Measurements from ENCODE around the gene USP37.

USP37 gene

DNA sequence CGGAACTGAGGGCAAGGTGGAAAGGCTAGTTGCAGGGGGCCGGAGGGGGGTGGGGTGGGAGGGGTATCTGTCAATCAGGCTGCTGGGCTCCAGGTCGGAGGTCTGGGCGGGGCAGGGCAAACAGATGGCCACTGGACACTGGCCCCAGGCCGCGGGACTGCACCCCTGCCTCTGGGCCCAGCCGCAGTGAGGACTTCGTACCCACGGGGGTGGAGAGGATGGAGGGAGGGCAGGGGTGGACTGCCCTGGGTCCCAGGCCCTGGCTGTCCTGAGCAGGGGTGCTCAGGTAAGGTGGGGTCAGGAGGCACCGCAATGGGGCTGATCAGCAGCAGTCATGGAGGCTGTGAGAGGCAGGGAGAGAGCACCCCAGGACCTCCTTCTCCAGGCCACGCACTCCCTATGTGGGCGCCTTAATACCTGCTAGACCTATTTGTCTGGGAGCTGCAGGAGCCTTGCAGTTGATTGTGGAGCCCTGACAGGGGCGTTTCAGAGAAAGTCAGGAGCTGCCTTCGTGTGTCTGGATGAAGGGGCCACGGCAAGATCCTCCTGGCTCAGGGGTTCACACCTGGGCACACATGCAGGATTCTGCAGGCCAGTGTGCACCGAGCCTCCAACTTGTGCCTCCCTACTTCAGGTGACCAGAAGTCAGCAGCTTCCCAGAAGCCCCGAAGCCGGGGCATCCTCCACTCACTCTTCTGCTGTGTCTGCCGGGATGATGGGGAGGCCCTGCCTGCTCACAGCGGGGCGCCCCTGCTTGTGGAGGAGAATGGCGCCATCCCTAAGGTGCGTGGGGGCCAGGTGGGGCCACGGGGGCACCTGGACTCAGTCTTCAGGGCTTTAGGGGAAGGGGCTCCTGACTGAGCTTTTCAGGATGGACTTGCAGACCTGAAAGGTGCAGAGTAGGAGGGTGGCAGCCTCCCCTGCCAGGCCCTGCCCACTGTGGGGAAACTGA is 166.9 kb downstream of the USP37 start:
- no peak for DNase-seq

All from stimulated activated CD4-positive, alpha-beta T cell treated with anti-CD3 and anti-CD28 coated beads, Interleukin-15, amount 100 ng/mL, for 24 hours (primary cell).